Gastroesophageal sphincter (tissue), 4 donors: ENCODE data around the gene TEFM. TPM values are rescaled to one million over a fixed set of nuclear protein-coding genes. Genes with fewer than 3 reads are reported as not detected.

Experiments
- ATAC-seq: fragments of 150-250 bp; one replicate; pipeline ENCODE4 v1.9.1; 2016; ENCODE audit warnings: mild to moderate bottlenecking, moderate library complexity
- H3K27ac ChIP-seq, 4 donors: fragments of 200-600 bp; sonication (generic) in 3 of 4; 1 replicate in 3 of 4; 2 replicates in 1 of 4; pipeline ENCODE4 v1.5.1; 2016 to 2019
- H3K27me3 ChIP-seq: fragments of 200-600 bp; sonication (generic); one replicate; pipeline ENCODE4 v1.5.1; 2019
- H3K36me3 ChIP-seq, 2 donors: fragments of 200-600 bp; sonication (generic); one replicate each; pipeline ENCODE4 v1.5.1; 2019; ENCODE audit warnings: control low read depth in 1 of 2
- H3K4me1 ChIP-seq, 3 donors: fragments of 200-600 bp; sonication (generic); 1 replicate in 2 of 3; 2 replicates in 1 of 3; pipeline ENCODE4 v1.5.1; 2016 to 2019; ENCODE audit warnings: control low read depth in 2 of 3
- H3K4me3 ChIP-seq, 2 donors: fragments of 200-600 bp; sonication (generic); one replicate each; pipeline ENCODE4 v1.5.1; 2019; ENCODE audit warnings: mild to moderate bottlenecking in 1 of 2, moderate library complexity in 1 of 2
- H3K9me3 ChIP-seq, 3 donors: fragments of 200-600 bp; sonication (generic); one replicate each; pipeline ENCODE4 v1.5.1; 2017 to 2019; ENCODE audit warnings: control low read depth in 2 of 3
- CTCF ChIP-seq, 4 experiments: fragments of 200-600 bp in 2 of 4; fragments of 450-650 bp in 2 of 4; sonication (generic) in 1 of 4; IDR thresholded peaks; one replicate each; pipeline ENCODE4 v1.5.1; 2017 to 2019; ENCODE audit warnings: antibody characterized with exemption in 4 of 4, mild to moderate bottlenecking in 2 of 4, moderate library complexity in 2 of 4
- EP300 ChIP-seq: sonication (generic); formaldehyde crosslinking; IDR thresholded peaks from one replicate; pipeline ENCODE4 v1.6.1; 2017; ENCODE audit warnings: antibody characterized with exemption, mild to moderate bottlenecking
- POLR2A ChIP-seq, 2 donors: fragments of 450-650 bp; IDR thresholded peaks; one replicate each; pipeline ENCODE4 v1.6.1; 2017; ENCODE audit warnings: antibody characterized with exemption in 2 of 2, mild to moderate bottlenecking in 2 of 2, moderate library complexity in 1 of 2
- POLR2AphosphoS5 ChIP-seq: sonication (generic); formaldehyde crosslinking; IDR thresholded peaks from one replicate; pipeline ENCODE4 v1.6.1; 2017; ENCODE audit warnings: antibody characterized with exemption
- WGBS, 2 donors: methylation state at CpG; one replicate each; pipeline ENCODE4 v1.1.5; 2018; ENCODE audit warnings: low coverage in 1 of 2; 5-methylcytosine and 5-hydroxymethylcytosine counted together
- total RNA-seq, 4 donors: library from RNA; depleted of rRNA; stranded (reverse); fragments of >200 nt; gene quantifications; one replicate each; pipeline ENCODE4 v1.1.0, GENCODE V29; 2016

Gene TEFM, protein sequence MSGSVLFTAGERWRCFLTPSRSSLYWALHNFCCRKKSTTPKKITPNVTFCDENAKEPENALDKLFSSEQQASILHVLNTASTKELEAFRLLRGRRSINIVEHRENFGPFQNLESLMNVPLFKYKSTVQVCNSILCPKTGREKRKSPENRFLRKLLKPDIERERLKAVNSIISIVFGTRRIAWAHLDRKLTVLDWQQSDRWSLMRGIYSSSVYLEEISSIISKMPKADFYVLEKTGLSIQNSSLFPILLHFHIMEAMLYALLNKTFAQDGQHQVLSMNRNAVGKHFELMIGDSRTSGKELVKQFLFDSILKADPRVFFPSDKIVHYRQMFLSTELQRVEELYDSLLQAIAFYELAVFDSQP
- total RNA-seq = 10 to 100 TPM in 1 of 4 donors, 1 to 10 TPM in 3; 4.8 to 14.9 (median 7.5) TPM

- TF ChIP-seq EP300 = no peak
- TF ChIP-seq POLR2A (IDR thresholded peaks at IDR 0.05) = peak; percentile 32 to 50
- TF ChIP-seq POLR2AphosphoS5 = peak; percentile 77
- peak in 3 of 4 experiments; percentile 4 to 23 (median 14) for TF ChIP-seq CTCF (IDR thresholded peaks at IDR 0.05)
- H3K4me3 ChIP-seq = peak within 1 kb of the TSS; percentile 82 to 95
- H3K27ac ChIP-seq = peak within 1 kb of the TSS; percentile 89 to 93 (median 90)
- no peaks in the 10 kb centered on the region for H3K9me3 ChIP-seq
- H3K27me3 ChIP-seq = no peaks in the 10 kb centered on the region
- peaks cover 0 to 29% (median 17%) of the 10 kb centered on the region in 3 donors for H3K4me1 ChIP-seq
- ATAC-seq = peak; percentile 96
- WGBS, 2 donors = 0 to 1% methylated on average over 9 to 12 of the region's 47 CpGs
- peaks cover 0 to 16% of the 10 kb centered on the region in 2 donors for H3K36me3 ChIP-seq
These were observed at the start of gene TEFM for GRCh38 chr17:30906101-30906911. TEFM (minus strand) TSS chr17:30906238; CDS start chr17:30906198, 40 bp downstream.

- WGBS, 2 donors = 76 to 100% methylated on average over 1 to 2 of the region's 6 CpGs
- Histone ChIP-seq H3K27me3 (no peaks in the 10 kb centered on the region), H3K36me3 (no peaks in the 10 kb centered on the region), H3K4me1 (peaks cover 0 to 15% (median 3%) of the 10 kb centered on the region in 3 donors), H3K9me3 (no peaks in the 10 kb centered on the region), H3K4me3 (no peak overlapping the region), H3K27ac (peak overlapping the region in 3 of 4 donors; percentile 22 to 48 (median 23))
- no peak for TF ChIP-seq CTCF (IDR thresholded peaks at IDR 0.05)
- TF ChIP-seq POLR2A (IDR thresholded peaks at IDR 0.05) = no peak
- TF ChIP-seq EP300 = no peak
- no peak for TF ChIP-seq POLR2AphosphoS5
- ATAC-seq = no peak
These were observed 48.2 kb upstream of the TEFM start for GRCh38 chr17:30954046-30954830.

- Histone ChIP-seq H3K4me1 (peaks cover 0 to 15% (median 3%) of the 10 kb centered on the region in 3 donors), H3K4me3 (no peak overlapping the region), H3K9me3 (no peaks in the 10 kb centered on the region), H3K27me3 (no peaks in the 10 kb centered on the region), H3K36me3 (no peaks in the 10 kb centered on the region), H3K27ac (peak overlapping the region in 1 of 4 donors; percentile 48)
- ATAC-seq = no peak
- WGBS, 2 donors = 85 to 87% methylated on average over 6 of the region's 9 CpGs
- no peak for TF ChIP-seq POLR2AphosphoS5
- no peak for TF ChIP-seq POLR2A (IDR thresholded peaks at IDR 0.05)
- no peak for TF ChIP-seq CTCF (IDR thresholded peaks at IDR 0.05)
- no peak for TF ChIP-seq EP300
These were observed 46.8 kb upstream of the TEFM start for GRCh38 chr17:30952638-30953393.

- WGBS, 2 donors = 55 to 69% methylated on average over 3 to 7 of the region's 9 CpGs
- peak; percentile 79 for ATAC-seq
- TF ChIP-seq EP300 = no peak
- TF ChIP-seq POLR2AphosphoS5 = no peak
- no peak for TF ChIP-seq POLR2A (IDR thresholded peaks at IDR 0.05)
- no peak for TF ChIP-seq CTCF (IDR thresholded peaks at IDR 0.05)
- Histone ChIP-seq H3K27me3 (no peaks in the 10 kb centered on the region), H3K9me3 (no peaks in the 10 kb centered on the region), H3K27ac (peak overlapping the region in 1 of 4 donors; percentile 24), H3K36me3 (no peaks in the 10 kb centered on the region), H3K4me1 (no peaks in the 10 kb centered on the region), H3K4me3 (no peak overlapping the region)
These were observed 44.8 kb upstream of the TEFM start for GRCh38 chr17:30950669-30951399.
